Measurements from ENCODE around the gene PTPN18.

PTPN18 gene

GRCh38 chr2:130339885-130340745 lies 15.7 kb upstream of the PTPN18 start:
- DNase-seq (ENCODE audit: low read depth, low spot score) = no peak

DNA sequence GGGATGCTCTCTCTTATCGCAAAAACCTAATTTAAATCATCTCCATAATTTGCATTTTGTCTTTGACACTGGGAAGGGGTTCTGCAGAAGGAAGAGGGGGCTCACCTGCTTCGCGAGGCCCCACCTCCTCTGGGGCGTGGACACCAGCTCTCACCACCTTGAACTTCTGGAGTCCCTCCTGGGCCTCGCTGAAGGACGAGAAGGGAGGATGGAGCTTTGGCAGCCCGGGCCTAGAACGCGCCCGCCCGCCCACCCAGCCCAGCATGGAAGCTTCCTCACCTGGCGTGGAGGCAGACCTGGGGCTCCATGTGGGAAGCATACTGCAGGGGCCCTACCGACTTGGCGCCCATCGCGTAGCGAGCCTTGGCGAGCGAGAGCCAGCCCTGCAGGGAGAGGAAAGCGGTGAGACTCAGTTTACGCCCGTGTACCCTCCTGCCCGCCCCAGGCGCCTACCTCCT lies 14.3 kb upstream of the PTPN18 start:
- DNase-seq (ENCODE audit: low read depth, low spot score) = no peak

DNA sequence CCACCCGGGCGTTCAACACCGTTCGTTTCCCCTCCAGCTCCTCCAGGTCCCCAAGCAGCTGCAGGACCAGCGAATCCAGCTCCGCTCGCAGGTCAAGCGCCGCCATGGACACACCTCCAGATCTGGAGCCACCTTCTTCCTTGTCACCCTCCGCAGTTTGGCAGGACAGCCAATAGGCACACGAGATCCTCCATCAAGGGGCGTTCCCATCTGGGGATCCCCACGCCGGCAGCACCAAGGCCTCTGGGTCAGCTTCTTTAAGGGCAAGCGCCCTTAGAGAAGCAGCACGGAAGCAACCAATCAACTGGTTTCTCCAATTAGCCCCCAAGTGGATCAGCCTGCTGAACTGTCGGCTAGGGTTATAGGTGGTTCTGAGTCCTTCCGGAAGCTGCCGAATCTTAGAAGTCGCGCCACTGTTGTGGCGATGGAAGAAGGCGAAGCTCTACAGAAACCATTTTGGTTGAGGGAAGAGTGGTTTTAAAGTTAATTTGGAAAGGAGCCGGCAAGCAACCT lies 13.8 kb upstream of the PTPN18 start:
- DNase-seq (ENCODE audit: low read depth, low spot score) = peak; percentile 78

- peak; percentile 99 for DNase-seq (ENCODE audit: low read depth, low spot score)
These were observed 13.2 kb upstream of the PTPN18 start, which contains the start of gene IMP4 for GRCh38 chr2:130342533-130343275. Gene IMP4 (plus strand): TSS chr2:130342897. CDS start chr2:130342933, 36 bp downstream.

DNA sequence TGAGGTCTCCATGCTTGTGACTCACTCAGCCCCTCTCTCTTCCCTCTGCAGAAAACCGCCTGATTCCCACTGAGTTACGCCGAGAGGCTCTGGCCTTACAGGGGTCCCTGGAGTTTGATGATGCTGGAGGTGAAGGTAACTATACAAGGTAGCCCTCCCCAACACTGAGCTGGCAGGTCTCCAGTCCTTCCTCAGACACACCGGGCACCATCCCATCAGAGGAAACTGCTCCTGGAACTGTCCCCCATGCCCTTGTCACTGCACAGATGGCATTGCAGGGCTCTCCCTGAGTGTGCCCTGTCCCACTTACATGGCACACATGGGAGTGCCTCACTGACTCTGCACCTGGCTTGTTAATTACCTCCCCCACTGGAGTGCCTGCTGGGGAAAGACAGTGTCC lies 11.3 kb upstream of the PTPN18 start:
- no peak for DNase-seq (ENCODE audit: low read depth, low spot score)

DNA sequence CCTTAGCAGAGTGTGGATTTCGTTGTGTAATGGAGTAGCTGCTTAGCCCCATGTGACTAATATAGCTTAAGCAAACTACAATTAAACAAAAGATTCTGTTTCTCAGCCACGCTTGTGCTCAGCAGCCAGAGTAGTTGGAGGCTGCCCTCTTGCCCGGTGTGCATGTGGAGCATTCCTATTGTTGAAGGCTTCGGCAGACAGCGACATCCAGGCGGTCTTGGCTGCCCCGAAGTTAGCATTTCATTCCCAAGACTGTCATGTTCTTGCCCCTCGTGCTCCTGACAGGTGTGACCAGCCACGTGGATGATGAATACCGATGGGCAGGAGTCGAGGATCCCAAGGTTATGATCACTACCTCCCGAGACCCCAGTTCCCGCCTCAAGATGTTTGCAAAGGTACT lies 10.8 kb upstream of the PTPN18 start:
- no peak for DNase-seq (ENCODE audit: low read depth, low spot score)

- DNase-seq (ENCODE audit: low read depth, low spot score) = no peak
These were observed 10.2 kb upstream of the PTPN18 start for GRCh38 chr2:130345611-130346010.

GRCh38 chr2:130346041-130346740 lies 9.7 kb upstream of the PTPN18 start:
- DNase-seq (ENCODE audit: low read depth, low spot score) = no peak

- DNase-seq (ENCODE audit: low read depth, low spot score) = no peak
These were observed 9.2 kb upstream of the PTPN18 start for GRCh38 chr2:130346741-130347066.

DNA sequence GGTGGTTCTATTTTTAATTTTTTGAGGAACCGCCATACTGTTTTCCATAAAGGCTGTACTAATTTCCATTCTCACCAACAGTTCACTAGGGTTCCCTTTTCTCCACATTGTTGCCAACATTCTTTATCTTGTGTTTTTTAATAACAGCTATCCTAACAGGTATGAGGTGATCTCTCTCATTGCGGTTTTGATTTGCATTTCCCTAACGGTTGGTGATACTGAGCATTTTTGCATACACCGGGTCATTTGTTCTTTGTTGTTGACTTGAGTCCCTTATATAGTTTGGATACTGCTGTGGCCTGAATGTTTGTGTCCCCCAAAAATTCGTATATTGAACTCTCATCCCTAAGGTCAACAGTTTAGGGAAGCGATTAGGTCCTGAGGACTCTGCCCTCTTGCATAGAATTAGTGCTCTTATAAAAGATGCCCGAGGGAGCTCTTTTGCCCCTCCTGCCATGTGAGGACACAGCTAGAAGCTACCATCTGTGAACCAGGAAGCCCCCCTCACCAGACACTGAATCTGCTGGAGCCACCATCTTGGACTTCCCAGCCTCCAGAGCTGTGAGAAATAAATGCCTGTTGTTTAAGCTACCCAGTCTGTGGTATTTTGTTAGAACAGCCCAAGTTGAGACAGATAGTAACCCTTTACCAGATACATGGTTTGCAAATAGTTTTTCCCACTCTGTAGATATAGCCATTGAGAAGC lies 8.5 kb upstream of the PTPN18 start:
- DNase-seq (ENCODE audit: low read depth, low spot score) = no peak

DNA sequence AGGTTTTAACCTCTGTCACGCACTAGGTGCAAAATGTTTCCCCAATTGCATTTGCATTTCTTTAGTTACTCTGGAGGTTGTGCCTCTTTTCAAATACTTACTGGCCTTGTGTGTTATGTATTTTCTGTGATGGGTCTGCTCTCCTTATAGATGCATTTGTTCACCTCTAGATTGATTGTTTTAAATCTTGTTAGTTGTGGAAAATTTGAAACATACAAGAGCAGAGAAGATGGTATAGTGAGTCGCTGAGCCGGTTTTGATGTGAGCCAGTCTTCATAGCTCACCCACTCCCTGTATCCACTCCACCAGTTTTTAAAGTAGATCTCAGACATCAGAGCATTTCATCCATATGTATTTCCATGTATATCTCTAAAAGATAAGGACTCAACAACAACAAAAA lies 6.7 kb upstream of the PTPN18 start:
- DNase-seq (ENCODE audit: low read depth, low spot score) = no peak

GRCh38 chr2:130351711-130352110 lies 4.1 kb upstream of the PTPN18 start:
- DNase-seq (ENCODE audit: low read depth, low spot score) = no peak

DNA sequence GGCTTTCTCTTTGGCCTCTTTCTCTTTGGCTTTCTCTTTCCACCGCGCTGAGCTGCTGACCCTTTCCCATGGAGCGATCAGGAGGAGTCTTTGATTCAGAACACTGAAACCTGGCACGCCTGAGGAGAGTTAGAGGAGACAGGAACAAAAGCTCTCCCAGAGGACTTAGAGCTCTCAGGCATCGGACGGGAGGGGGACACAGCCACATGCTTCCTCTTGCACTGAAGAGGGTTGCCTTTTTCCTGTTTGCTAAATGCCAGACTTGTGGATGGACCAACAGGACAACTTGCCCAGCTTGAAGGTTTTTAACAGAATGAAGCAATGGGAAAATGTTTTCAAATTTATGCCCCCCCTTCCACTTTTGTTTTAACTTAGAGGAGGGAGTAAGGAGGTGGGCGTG lies 3.6 kb upstream of the PTPN18 start:
- no peak for DNase-seq (ENCODE audit: low read depth, low spot score)

DNA sequence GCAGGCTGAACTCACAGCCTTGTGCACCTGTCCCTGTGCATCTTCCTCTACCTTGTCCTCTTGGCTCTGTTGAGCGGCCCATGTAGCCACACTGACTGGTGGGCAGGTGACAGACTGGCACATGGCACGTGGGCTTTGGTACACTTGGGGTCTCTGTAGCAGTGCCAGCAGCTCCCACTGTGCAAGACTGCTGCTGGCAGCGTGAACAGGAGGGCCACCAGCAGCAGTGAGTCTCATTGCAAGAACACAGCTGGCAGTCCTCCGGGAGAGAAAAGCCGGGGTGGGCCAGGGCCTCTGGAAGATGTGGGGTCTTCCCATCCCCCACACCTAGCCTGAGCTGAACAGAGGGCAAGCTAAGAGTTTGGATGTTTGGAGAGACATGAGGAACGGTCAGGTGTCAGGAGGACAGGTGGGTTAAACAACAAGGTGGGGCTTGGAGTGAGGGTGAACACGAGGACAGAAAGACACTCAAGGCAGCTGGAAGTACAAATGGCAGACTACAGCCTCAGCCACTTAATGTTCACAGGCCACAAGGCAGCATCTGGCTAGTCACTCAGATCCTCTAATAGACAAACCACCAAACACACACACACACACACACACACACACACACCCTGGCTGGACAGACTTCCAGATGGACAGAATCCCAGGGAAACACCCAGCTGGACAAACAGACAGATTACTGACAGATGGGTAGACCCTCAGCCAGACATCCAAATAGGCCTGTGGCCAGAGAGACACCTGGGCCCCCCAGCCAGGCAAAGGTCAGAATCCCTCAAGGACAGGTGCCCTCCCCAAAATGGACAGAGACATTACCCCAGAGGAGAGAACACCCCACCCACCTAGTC lies 2.3 kb upstream of the PTPN18 start:
- no peak for DNase-seq (ENCODE audit: low read depth, low spot score)

DNA sequence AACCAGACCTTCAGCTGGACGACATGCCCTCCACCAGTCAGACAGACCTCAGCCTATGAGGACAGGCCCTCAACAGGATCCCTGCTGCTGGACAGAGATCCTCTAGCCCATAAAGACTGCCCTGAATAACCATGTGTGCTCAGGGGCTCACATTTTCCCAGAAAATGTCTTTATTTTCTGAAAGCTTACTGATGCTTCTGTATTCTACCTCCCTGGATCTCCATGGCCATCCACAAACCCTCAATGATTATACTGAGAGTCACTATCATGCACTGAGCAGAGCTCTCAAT lies 1.8 kb upstream of the PTPN18 start:
- DNase-seq (ENCODE audit: low read depth, low spot score) = no peak

DNA sequence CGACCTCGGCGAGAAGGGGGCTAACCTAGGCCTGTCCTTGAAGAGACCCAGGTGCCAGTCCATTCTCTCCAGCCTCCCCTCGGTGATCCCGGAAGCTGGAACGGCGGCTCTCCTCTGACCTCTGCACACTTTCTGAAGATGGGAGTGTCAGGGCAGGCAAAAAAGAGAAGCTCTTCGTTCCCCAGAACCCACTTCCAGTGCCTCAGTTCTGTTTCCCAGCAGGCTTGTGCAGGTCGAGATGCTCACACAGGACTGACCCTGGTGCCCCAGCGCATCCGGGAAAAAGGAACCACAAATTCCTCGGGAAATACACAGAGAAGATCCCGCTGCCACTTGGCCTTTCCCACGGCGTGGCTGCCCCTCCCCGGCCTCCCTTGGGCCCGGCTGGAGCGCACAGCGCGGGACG lies 681 bp upstream of the PTPN18 start:
- no peak for DNase-seq (ENCODE audit: low read depth, low spot score)

DNA sequence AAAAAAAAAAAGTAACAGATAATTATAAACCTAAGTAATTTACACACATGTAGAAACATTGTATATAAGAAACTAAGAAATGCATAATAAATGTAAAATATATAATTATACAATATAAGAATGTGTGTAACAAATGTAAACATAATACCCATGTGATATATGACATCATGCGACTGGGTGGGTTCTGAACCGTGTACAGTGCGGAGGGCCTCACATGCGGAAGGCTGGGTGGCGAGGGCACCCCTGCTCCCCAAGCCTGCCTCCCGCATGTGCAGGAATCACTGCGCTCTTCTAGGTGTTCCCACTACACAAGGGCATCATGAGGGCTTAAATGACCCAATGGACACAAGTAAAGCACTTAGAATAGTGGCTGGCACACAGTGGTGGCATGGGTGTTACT lies 2.0 kb downstream of the PTPN18 start:
- no peak for DNase-seq (ENCODE audit: low read depth, low spot score)

DNA sequence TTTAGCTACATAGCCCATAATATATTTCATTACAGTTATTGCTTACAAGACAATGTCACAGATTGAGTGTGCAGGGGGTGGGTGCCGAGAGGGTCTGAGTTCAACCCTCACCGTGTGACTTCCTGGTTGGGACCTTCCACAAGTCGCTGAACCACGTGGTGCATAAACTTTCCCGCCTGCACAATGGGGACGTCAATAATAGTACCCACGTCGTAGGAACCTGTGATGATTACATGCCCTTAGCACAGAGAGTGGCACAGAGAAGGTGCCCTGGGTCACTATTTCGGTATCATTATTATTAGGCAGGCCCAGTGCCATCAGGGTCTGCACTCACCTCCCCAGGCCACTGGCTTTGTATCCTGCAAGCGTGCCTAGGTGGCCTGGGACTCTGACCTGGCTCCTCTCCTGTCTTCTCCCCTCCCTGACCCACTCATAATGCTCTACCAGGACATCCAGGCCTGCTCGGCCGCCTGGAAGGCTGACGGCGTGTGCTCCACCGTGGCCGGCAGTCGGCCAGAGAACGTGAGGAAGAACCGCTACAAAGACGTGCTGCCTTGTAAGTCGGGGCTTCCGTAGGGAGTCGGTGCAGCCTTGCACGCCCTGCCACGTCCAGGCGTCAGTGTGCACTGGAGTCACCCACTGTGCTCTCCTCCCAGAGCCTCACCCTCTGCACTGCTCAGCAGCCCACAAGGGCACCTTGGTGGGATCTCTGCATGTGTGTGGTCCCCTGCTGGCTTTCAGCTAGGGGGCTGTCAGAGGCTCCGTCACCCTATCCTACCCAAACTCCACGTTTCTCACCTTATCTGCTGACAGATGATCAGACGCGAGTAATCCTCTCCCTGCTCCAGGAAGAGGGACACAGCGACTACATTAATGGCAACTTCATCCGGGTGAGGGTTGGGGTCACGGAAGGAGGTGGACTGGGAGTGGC lies 2.8 kb downstream of the PTPN18 start:
- DNase-seq (ENCODE audit: low read depth, low spot score) = no peak

DNA sequence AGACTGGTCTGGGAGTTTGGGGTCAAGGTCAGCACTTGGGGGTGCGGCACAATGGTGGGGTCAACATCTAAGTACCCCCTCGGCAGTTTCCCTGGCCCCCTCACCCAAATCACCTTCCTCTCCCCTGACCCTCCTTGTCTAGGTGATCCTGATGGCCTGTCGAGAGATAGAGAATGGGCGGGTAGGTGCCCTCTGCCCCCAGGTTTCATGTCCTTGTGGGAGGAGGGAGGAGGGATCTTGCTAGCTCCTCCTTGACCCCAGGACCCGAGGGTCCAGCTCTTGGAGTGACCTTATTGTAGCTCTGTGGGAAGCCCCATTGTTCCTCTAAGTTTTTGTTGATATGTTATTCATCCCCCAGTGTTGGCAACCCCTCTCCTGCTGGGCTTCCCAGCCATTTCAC lies 3.6 kb downstream of the PTPN18 start:
- no peak for DNase-seq (ENCODE audit: low read depth, low spot score)

DNA sequence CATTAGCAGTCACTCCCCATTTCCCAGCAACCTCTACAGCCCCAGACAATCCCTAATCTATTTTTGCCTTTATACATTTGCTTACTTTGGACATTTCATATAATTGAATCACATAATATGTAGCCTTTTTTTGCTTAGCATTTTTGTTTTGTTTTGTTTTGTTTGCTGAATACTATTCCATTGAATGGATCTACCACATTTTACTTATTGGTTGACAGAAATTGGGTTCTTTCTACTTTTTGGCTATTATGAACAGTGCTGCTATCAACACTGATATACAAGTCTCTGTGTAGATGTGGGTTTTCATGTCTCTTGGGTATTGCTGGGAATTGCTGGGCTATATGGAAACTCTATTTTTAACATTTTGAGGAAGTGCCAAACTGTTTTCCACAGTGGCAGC lies 7.6 kb downstream of the PTPN18 start:
- DNase-seq (ENCODE audit: low read depth, low spot score) = no peak
